Astrocyte of the spinal cord (primary cell): ENCODE results near the gene NACC1.

Source experiments
- DNase-seq: peaks from one replicate; pipeline ENCODE4 v3.0.0; 2011; ENCODE audit warnings: low read depth, low spot score
- H3K4me3 ChIP-seq: 2 replicates; pipeline ENCODE4 v1.5.1; 2011; ENCODE audit warnings: low read depth, mild to moderate bottlenecking, low read length, moderate library complexity
- CTCF ChIP-seq: IDR thresholded peaks from 2 replicates; pipeline ENCODE4 v1.5.1; 2012; ENCODE audit warnings: low read depth, mild to moderate bottlenecking, low read length, inconsistent platforms
- in situ Hi-C: cut with HindIII; loops from 2 replicates; pipeline ENCODE4 v1.10.0; 2017; ENCODE audit warnings: low sequenced_read_pairs

The NACC1 gene

DNA sequence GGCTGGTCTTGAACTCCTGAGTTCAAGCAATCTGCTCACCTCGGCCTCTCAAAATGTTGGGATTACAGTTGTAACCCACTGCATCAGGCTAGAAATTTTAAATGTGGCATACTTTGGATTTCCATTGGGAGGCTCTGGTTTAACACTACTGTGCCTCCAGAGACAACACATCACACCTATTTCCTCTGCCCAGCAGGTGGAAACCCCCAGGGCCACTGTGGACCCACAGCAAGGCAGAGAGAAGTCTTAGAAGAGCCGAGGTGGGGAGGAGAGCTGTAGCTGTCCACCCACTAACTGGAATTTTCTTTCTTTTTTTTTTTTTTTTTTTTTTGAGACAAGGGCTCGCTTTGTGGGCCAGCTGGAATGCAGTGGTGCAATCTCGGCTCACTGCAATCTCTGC lies 71.5 kb downstream of the NACC1 start:
- no peak for DNase-seq

More for the DNA sequence above, 71.5 kb downstream of the NACC1 start:
- TF ChIP-seq CTCF = no peak
- H3K4me3 ChIP-seq = no peak overlapping the region
- in situ Hi-C loops = no loop called here
